ENCODE measurements around the gene SURF2. TPM values are rescaled to one million over a fixed set of nuclear protein-coding genes. Genes with fewer than 3 reads are reported as not detected.

Gene SURF2
- total RNA-seq, 1 experiment from 2014 or later, result 27.8 TPM

DNA sequence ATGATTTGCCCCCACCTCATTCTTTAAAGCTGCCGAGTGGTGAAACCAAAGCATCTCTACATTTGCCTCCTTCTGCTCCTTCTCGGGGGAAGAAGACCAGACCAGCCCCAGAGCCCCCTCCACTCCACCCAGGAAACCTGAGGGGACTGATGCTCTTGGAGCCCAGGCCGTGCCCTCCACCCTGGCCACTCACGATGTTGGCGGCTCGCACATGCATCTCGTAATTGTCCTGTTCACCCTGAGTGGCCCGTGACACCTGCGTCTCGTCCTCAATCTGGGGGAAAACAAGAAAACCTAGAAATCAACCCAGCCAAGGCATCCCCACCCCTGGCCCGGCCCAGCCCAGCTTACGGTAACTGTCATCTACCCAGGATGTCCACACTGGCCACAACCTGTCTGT is 11.4 kb upstream of the SURF2 start:
- BruUV-seq (replicated peaks), result no TSS peak
- TF ChIP-seq JUND (IDR thresholded peaks at IDR 0.05), result no peak
- TF ChIP-seq, protein P1, sequence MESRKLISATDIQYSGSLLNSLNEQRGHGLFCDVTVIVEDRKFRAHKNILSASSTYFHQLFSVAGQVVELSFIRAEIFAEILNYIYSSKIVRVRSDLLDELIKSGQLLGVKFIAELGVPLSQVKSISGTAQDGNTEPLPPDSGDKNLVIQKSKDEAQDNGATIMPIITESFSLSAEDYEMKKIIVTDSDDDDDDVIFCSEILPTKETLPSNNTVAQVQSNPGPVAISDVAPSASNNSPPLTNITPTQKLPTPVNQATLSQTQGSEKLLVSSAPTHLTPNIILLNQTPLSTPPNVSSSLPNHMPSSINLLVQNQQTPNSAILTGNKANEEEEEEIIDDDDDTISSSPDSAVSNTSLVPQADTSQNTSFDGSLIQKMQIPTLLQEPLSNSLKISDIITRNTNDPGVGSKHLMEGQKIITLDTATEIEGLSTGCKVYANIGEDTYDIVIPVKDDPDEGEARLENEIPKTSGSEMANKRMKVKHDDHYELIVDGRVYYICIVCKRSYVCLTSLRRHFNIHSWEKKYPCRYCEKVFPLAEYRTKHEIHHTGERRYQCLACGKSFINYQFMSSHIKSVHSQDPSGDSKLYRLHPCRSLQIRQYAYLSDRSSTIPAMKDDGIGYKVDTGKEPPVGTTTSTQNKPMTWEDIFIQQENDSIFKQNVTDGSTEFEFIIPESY (IDR thresholded peaks at IDR 0.05; ENCODE audit: extremely low read depth, insufficient replicate concordance, low read length), result no peak
- no peak for TF ChIP-seq SP1 (IDR thresholded peaks at IDR 0.05; ENCODE audit: low read depth)
- no peak for TF ChIP-seq EGR1 (IDR thresholded peaks at IDR 0.05; ENCODE audit: low read depth)
- no peak for TF ChIP-seq FOSL1 (IDR thresholded peaks at IDR 0.05; ENCODE audit: low read depth)
- no peak for TF ChIP-seq SRF (IDR thresholded peaks at IDR 0.05; ENCODE audit: low read depth)
- TF ChIP-seq TCF7L2 (IDR thresholded peaks at IDR 0.05; ENCODE audit: borderline replicate concordance, extremely low read depth, insufficient read depth, insufficient read length), result no peak
- Histone ChIP-seq H3K36me3 (ENCODE audit: control insufficient read depth in 1 of 2, insufficient read depth in 2 of 2, low read length in 2 of 2) (peaks cover 39 to 58% of the 10 kb centered on the region in 2 experiments), H3K4me3 (replicated peaks in 1 of 2; ENCODE audit: low read depth in 1 of 2, low read length in 2 of 2) (no peak overlapping the region), H2AFZ (ENCODE audit: low read depth, low read length, poor library complexity, severe bottlenecking) (no peak overlapping the region), H4K20me1 (ENCODE audit: insufficient read depth) (no peaks in the 10 kb centered on the region), H3K9ac (ENCODE audit: low read length) (no peak overlapping the region), H3K79me2 (ENCODE audit: insufficient read depth, low read length) (peaks cover 46% of the 10 kb centered on the region), H3K9me2 (ENCODE audit: insufficient read depth) (no peaks in the 10 kb centered on the region), H3K9me3 (ENCODE audit: control insufficient read depth in 1 of 2, insufficient read depth in 1 of 2, low read depth in 1 of 2, low read length in 2 of 2) (no peaks in the 10 kb centered on the region), H3K27me3 (ENCODE audit: insufficient read depth, low read length) (no peaks in the 10 kb centered on the region), H3K4me1 (ENCODE audit: control insufficient read depth in 1 of 2, insufficient read depth in 2 of 2, low read length in 2 of 2) (peaks cover 12 to 20% of the 10 kb centered on the region in 2 experiments; a peak in 3 of 4 replicates), H3K4me2 (ENCODE audit: low read length) (no peak overlapping the region), H3K27ac (ENCODE audit: low read depth, low read length) (no peak overlapping the region)
- ChIA-PET POLR2A (no interaction called here), CTCF (no interaction called here), RAD21 (ENCODE audit: low non-redundant PET in 1 of 2, low total read pairs in 2 of 2, uncharacterized antibody in 2 of 2, unreplicated experiment in 2 of 2) (no interaction called here)
- DNase-seq (ENCODE audit: low read depth, low spot score) (no peak), ATAC-seq (no peak)
- intact Hi-C loops (cut with micrococcal nuclease), result no loop called here

- ATAC-seq, result no peak
- Histone ChIP-seq H3K9ac (ENCODE audit: low read length) (no peak overlapping the region), H2AFZ (ENCODE audit: low read depth, low read length, poor library complexity, severe bottlenecking) (no peak overlapping the region), H3K9me2 (ENCODE audit: insufficient read depth) (no peaks in the 10 kb centered on the region), H3K36me3 (ENCODE audit: control insufficient read depth in 1 of 2, insufficient read depth in 2 of 2, low read length in 2 of 2) (peaks cover 39 to 58% of the 10 kb centered on the region in 2 experiments), H3K27me3 (ENCODE audit: insufficient read depth, low read length) (no peaks in the 10 kb centered on the region), H3K4me2 (ENCODE audit: low read length) (no peak overlapping the region), H3K27ac (ENCODE audit: low read depth, low read length) (no peak overlapping the region), H3K4me1 (ENCODE audit: control insufficient read depth in 1 of 2, insufficient read depth in 2 of 2, low read length in 2 of 2) (peaks cover 12 to 22% of the 10 kb centered on the region in 2 experiments; a peak in 3 of 4 replicates), H3K4me3 (replicated peaks in 1 of 2; ENCODE audit: low read depth in 1 of 2, low read length in 2 of 2) (no peak overlapping the region), H3K79me2 (ENCODE audit: insufficient read depth, low read length) (peaks cover 51% of the 10 kb centered on the region), H4K20me1 (ENCODE audit: insufficient read depth) (no peaks in the 10 kb centered on the region), H3K9me3 (ENCODE audit: control insufficient read depth in 1 of 2, insufficient read depth in 1 of 2, low read depth in 1 of 2, low read length in 2 of 2) (no peaks in the 10 kb centered on the region)
- RAD21 ChIA-PET (ENCODE audit: low non-redundant PET in 1 of 2, low total read pairs in 2 of 2, uncharacterized antibody in 2 of 2, unreplicated experiment in 2 of 2), result no interaction called here
- intact Hi-C loops (cut with micrococcal nuclease), result no loop called here
- no peak for DNase-seq (ENCODE audit: low read depth, low spot score)
- POLR2A ChIA-PET, result no interaction called here
- no TSS peak for BruUV-seq (replicated peaks)
- CTCF ChIA-PET, result no interaction called here
- TF ChIP-seq, protein P2, sequence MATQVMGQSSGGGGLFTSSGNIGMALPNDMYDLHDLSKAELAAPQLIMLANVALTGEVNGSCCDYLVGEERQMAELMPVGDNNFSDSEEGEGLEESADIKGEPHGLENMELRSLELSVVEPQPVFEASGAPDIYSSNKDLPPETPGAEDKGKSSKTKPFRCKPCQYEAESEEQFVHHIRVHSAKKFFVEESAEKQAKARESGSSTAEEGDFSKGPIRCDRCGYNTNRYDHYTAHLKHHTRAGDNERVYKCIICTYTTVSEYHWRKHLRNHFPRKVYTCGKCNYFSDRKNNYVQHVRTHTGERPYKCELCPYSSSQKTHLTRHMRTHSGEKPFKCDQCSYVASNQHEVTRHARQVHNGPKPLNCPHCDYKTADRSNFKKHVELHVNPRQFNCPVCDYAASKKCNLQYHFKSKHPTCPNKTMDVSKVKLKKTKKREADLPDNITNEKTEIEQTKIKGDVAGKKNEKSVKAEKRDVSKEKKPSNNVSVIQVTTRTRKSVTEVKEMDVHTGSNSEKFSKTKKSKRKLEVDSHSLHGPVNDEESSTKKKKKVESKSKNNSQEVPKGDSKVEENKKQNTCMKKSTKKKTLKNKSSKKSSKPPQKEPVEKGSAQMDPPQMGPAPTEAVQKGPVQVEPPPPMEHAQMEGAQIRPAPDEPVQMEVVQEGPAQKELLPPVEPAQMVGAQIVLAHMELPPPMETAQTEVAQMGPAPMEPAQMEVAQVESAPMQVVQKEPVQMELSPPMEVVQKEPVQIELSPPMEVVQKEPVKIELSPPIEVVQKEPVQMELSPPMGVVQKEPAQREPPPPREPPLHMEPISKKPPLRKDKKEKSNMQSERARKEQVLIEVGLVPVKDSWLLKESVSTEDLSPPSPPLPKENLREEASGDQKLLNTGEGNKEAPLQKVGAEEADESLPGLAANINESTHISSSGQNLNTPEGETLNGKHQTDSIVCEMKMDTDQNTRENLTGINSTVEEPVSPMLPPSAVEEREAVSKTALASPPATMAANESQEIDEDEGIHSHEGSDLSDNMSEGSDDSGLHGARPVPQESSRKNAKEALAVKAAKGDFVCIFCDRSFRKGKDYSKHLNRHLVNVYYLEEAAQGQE (IDR thresholded peaks at IDR 0.05; ENCODE audit: low read depth), result no peak
- TF ChIP-seq, protein P3, sequence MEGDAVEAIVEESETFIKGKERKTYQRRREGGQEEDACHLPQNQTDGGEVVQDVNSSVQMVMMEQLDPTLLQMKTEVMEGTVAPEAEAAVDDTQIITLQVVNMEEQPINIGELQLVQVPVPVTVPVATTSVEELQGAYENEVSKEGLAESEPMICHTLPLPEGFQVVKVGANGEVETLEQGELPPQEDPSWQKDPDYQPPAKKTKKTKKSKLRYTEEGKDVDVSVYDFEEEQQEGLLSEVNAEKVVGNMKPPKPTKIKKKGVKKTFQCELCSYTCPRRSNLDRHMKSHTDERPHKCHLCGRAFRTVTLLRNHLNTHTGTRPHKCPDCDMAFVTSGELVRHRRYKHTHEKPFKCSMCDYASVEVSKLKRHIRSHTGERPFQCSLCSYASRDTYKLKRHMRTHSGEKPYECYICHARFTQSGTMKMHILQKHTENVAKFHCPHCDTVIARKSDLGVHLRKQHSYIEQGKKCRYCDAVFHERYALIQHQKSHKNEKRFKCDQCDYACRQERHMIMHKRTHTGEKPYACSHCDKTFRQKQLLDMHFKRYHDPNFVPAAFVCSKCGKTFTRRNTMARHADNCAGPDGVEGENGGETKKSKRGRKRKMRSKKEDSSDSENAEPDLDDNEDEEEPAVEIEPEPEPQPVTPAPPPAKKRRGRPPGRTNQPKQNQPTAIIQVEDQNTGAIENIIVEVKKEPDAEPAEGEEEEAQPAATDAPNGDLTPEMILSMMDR (IDR thresholded peaks at IDR 0.05 in 2 of 3, conservative IDR thresholded peaks at IDR 0.05 in 1 of 3; ENCODE audit: borderline replicate concordance in 1 of 3, insufficient read depth in 1 of 3, low read depth in 2 of 3, low read length in 2 of 3), result no peak
- TF ChIP-seq CBX3 (IDR thresholded peaks at IDR 0.05; ENCODE audit: low read depth) (no peak), FOSL1 (IDR thresholded peaks at IDR 0.05; ENCODE audit: low read depth) (no peak), EZH2 (IDR thresholded peaks at IDR 0.05) (no peak), ELF1 (IDR thresholded peaks at IDR 0.05; ENCODE audit: borderline replicate concordance, low read depth) (no peak), TCF7L2 (IDR thresholded peaks at IDR 0.05; ENCODE audit: borderline replicate concordance, extremely low read depth, insufficient read depth, insufficient read length) (no peak), YY1 (IDR thresholded peaks at IDR 0.05; ENCODE audit: extremely low read depth, insufficient replicate concordance, low read depth, low read length) (no peak)
These were observed 10.8 kb upstream of the SURF2 start for GRCh38 chr9:133345596-133345995.
